GM18498 (cell line): ENCODE results near the gene TAF6.

ENCODE experiments used
- ATAC-seq: cut with Tn5 transposase; IDR thresholded peaks from one replicate; pipeline ENCODE4 v1.9.1; 2021; ENCODE audit warnings: mild to moderate bottlenecking, moderate library complexity; ENCODE audit not compliant: unreplicated experiment

The TAF6 gene

GRCh38 chr7:100075418-100075817 lies 43.7 kb downstream of the TAF6 start:
- no peak for ATAC-seq

- ATAC-seq: no peak
These were observed 44.3 kb downstream of the TAF6 start for GRCh38 chr7:100074841-100075240.

- ATAC-seq: no peak
These were observed 46.7 kb downstream of the TAF6 start for GRCh38 chr7:100072462-100072861.

GRCh38 chr7:100071018-100071723 lies 48.0 kb downstream of the TAF6 start:
- no peak for ATAC-seq

GRCh38 chr7:100069991-100070390 lies 49.2 kb downstream of the TAF6 start:
- ATAC-seq: no peak

- no peak for ATAC-seq
These were observed 52.2 kb downstream of the TAF6 start for GRCh38 chr7:100066953-100067352.

GRCh38 chr7:100065452-100066186 lies 53.5 kb downstream of the TAF6 start:
- ATAC-seq: no peak

GRCh38 chr7:100064162-100064561 lies 55.0 kb downstream of the TAF6 start:
- no peak for ATAC-seq

- no peak for ATAC-seq
These were observed 55.8 kb downstream of the TAF6 start for GRCh38 chr7:100063376-100063775.

- no peak for ATAC-seq
These were observed 57.5 kb downstream of the TAF6 start for GRCh38 chr7:100061518-100062193.

- no peak for ATAC-seq
These were observed 59.9 kb downstream of the TAF6 start for GRCh38 chr7:100059251-100059739.
